Stimulated activated naive CD4-positive, alpha-beta T cell treated with Interleukin-2 at 50 U/mL for 16 hours (primary cell): Measurements from ENCODE around the gene VKORC1L1.
"Not testable (repeated sequence)": the region's sequence is repeated elsewhere in the genome, so short reads cannot be mapped to it uniquely, and the experiment has no call there.

Experiments
- DNase-seq: peaks from one replicate; lab custom pipeline; 2025; lab: John Stamatoyannopoulos, UW

The VKORC1L1 gene

DNA sequence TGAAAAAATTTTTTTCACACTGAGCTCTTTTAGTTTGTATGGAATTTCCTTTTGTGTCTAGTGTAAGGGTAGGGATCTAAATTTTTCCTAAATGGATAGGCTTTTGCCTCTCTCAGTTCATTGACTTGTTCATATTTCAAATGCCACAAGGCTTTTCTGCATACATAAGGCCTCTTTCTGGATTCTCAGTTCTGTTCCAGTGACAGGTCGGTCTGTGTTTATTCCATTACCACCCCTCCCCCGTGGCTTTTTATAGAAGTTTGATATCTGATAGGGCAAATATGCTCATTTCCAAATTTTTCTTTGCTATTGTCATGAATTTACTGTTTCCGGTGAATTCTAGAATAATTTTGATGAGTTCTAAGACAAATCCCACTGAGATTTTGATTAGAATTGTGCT lies 12.7 kb downstream of the VKORC1L1 start:
- DNase-seq: not testable (repeated sequence)

- not testable (repeated sequence) for DNase-seq
These were observed 15.7 kb downstream of the VKORC1L1 start for GRCh38 chr7:65888434-65889156.

DNA sequence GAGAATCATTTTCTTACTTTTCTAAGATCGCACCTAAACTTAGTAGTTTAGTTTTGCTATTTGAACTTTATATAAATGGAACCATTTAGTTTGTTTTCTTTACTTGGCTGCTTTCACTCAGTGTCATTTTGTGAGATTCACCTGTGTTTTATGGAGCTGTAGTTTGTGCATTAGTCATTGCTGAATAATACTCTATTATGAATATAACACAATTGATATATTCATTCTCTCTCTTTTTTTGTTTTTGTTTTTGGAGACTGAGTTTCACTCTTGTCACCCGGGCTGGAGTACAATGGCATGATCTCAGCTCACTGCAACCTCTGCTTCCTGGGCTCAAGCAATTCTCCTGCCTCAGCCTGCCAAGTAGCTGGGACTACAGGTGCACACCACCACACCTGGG lies 16.8 kb downstream of the VKORC1L1 start:
- DNase-seq: not testable (repeated sequence)

DNA sequence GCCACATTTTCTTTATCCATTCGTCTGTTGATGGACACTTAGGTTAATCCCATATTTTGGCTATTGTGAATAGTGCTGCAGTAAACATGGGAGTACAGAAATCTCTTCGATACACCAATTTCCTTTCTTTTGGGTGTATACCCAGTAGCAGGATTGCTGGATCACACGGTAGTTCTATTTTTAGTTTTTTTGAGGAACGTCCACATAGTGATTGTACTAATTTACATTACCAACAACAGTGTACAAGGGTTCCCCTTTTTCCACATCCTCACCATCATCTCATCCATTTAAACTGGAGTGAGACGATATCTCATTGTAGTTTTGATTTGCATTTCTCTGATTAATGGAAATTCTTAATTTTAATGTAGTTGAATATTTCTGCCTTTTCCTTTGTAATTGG lies 19.3 kb downstream of the VKORC1L1 start:
- no peak for DNase-seq

DNA sequence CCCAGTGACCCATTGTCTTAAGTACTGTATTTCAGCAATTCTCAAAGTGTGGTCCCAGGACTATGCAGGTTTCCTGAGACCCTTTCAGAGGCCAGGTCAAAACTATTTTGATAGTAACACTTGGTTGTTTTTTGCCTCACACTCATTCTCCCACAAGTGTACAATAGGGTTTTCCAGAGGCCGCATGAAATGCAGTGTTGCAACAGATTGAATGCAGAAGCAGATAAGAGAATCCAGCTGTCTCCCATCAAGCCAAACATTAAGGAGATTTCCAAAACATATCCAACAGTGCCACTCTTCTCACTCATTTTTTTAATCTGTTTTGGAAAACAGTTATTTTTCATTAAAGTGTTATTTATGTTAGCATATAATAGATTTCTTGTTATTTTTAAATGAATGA lies 20.0 kb downstream of the VKORC1L1 start:
- no peak for DNase-seq

DNA sequence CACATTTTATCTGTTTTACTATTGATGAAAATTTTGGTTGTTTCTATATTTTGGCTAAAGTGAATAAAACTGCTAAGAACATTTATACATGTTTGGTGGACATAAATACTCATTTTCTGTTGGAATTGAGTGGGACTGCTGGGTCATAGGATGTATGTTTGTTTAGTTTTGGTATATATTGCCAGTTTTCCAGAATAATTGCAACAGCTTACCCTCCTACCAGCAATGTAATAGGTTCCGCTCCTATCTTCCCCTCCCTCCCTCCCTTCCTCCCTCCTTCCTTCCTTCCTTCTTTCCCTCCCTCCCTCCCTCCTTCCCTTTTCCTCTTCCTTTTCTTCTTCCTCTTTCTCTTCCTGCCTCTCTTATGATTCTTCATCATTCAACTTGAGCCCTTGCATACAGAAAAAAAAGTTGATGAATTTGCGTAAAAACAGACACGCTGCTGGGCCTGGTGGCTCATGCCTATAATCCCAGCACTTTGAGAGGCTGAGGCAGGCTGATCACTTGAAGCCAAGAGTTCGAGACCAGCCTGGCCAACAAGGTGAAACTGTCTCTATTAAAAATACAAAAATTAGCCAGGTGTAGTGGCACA lies 23.5 kb downstream of the VKORC1L1 start:
- no peak for DNase-seq

DNA sequence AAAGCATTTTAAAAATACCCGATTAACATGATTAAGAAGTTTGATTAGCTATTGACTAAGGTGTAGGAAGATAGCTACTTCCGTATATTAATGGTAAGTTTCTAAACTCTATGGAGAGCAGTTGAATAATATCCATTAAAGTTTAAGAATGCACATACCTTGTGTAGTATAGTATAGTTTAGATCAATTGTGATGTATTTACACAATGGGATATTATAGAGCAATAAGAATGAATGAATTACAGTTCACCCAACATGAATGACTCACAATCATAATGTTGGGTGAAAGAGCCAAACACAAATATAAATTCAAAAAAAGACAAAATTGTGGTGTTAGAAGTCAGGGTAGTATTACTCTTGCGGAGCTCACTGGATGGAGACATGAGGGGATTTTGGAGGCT lies 24.4 kb downstream of the VKORC1L1 start:
- not testable (repeated sequence) for DNase-seq

DNA sequence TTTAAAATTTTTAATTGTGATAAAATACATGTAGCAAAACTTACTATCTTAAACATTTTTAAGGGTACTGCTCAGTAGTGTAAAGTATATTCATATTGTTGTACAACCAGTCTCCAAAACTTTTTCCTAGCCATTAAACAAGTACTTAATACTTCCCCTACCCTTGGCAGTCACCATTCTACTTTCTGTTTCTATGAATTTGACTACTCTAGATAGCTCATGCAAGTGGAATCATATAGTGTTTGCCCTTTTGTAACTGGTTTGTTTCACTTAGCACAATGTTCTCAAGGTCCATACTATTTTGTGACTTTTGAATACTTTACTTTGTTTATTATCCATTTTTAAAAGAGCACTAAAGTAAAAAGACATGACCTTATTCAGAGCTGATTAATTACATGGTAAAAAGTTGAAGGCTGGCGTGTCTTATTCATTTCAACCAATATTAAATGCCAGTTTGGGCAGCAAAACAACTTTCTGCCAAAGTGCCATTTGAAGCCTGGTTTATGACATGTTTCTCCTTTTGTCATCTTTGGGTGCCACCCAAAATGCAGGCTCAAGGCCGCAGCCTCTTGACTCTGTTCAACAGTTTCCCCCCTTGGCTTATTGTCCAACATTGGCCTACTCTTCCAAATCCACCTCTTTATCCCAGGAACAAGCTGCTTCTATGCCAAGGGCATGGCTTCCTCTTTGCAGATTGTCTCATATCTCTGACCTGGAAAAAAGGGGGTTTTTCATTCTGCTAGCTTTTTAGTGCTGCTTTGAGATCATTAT lies 26.0 kb downstream of the VKORC1L1 start:
- not testable (repeated sequence) for DNase-seq

DNA sequence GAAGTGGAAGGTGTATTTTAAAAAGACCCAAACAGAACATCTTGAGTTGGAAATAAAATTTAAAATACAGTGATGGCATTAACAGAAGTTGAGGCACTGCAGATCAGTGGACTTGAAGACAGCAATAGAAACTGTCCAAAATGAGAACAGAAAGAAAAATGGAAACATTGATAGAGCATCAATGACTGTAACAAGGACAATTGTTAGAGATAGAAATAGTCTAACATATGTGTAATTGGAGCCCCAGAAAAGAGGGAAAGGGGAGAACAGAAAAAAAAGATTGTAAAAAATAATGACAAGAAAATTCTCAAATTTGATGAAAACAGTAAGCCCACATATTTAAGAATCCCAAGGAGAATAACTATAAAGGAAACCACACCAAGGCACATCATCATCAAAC lies 29.4 kb downstream of the VKORC1L1 start:
- DNase-seq: no peak

- DNase-seq: no peak
These were observed 34.8 kb downstream of the VKORC1L1 start for GRCh38 chr7:65907501-65908198.

GRCh38 chr7:65910237-65910636 lies 37.4 kb downstream of the VKORC1L1 start:
- DNase-seq: no peak

GRCh38 chr7:65912237-65912636 lies 39.4 kb downstream of the VKORC1L1 start:
- DNase-seq: no peak

GRCh38 chr7:65915921-65916657 lies 43.2 kb downstream of the VKORC1L1 start:
- DNase-seq: no peak

- no peak for DNase-seq
These were observed 50.4 kb downstream of the VKORC1L1 start for GRCh38 chr7:65923316-65923715.

- DNase-seq: no peak
These were observed 51.3 kb downstream of the VKORC1L1 start for GRCh38 chr7:65924193-65924592.

- no peak for DNase-seq
These were observed 52.2 kb downstream of the VKORC1L1 start for GRCh38 chr7:65925040-65925439.

GRCh38 chr7:65926588-65926987 lies 53.7 kb downstream of the VKORC1L1 start:
- DNase-seq: no peak

- no peak for DNase-seq
These were observed 54.9 kb downstream of the VKORC1L1 start for GRCh38 chr7:65927489-65928448.

GRCh38 chr7:65931685-65932084 lies 58.8 kb downstream of the VKORC1L1 start:
- no peak for DNase-seq

GRCh38 chr7:65937296-65937695 lies 64.4 kb downstream of the VKORC1L1 start:
- no peak for DNase-seq
